ENCODE results near the gene BRD2. TPM values are rescaled to one million over a fixed set of nuclear protein-coding genes. Genes with fewer than 3 reads are reported as not detected.
A peak's percentile ranks its signal among the peaks of the same experiment; 100 is the strongest.

The BRD2 gene
- total RNA-seq, 1 donor from 2014 or later = 186 TPM

DNA sequence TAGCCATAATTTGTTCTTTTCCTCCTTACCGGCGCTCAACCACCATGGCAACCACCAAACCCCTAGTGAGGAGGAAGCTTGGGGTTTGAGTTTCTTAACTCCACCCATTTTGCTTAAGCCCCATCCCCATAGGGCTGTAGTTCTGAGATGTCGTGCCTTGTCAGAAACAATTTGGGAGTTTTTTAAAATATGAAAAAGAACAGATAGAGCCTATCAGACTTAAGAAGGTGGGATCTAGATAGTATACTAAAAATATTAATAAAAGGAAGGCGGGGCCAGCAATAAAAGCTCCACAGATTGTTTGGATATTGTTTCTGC, 5.6 kb downstream of the BRD2 start:
- Mint-ChIP-seq H3K36me3 (ENCODE audit: low read depth, unreplicated experiment) (peaks cover 73% of the 10 kb centered on the region), H3K9me3 (ENCODE audit: unreplicated experiment) (no peaks in the 10 kb centered on the region), H3K4me3 (ENCODE audit: unreplicated experiment) (peak overlapping the region; percentile 100), H3K27ac (ENCODE audit: unreplicated experiment) (peak overlapping the region; percentile 97), H3K27me3 (ENCODE audit: unreplicated experiment) (peaks cover 16% of the 10 kb centered on the region), H3K4me1 (ENCODE audit: unreplicated experiment) (peaks cover 54% of the 10 kb centered on the region)
- DNase-seq (ENCODE audit: low spot score) = no peak
- TF ChIP-seq, protein P1, sequence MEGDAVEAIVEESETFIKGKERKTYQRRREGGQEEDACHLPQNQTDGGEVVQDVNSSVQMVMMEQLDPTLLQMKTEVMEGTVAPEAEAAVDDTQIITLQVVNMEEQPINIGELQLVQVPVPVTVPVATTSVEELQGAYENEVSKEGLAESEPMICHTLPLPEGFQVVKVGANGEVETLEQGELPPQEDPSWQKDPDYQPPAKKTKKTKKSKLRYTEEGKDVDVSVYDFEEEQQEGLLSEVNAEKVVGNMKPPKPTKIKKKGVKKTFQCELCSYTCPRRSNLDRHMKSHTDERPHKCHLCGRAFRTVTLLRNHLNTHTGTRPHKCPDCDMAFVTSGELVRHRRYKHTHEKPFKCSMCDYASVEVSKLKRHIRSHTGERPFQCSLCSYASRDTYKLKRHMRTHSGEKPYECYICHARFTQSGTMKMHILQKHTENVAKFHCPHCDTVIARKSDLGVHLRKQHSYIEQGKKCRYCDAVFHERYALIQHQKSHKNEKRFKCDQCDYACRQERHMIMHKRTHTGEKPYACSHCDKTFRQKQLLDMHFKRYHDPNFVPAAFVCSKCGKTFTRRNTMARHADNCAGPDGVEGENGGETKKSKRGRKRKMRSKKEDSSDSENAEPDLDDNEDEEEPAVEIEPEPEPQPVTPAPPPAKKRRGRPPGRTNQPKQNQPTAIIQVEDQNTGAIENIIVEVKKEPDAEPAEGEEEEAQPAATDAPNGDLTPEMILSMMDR (IDR thresholded peaks at IDR 0.05; ENCODE audit: unreplicated experiment) = no peak

DNA sequence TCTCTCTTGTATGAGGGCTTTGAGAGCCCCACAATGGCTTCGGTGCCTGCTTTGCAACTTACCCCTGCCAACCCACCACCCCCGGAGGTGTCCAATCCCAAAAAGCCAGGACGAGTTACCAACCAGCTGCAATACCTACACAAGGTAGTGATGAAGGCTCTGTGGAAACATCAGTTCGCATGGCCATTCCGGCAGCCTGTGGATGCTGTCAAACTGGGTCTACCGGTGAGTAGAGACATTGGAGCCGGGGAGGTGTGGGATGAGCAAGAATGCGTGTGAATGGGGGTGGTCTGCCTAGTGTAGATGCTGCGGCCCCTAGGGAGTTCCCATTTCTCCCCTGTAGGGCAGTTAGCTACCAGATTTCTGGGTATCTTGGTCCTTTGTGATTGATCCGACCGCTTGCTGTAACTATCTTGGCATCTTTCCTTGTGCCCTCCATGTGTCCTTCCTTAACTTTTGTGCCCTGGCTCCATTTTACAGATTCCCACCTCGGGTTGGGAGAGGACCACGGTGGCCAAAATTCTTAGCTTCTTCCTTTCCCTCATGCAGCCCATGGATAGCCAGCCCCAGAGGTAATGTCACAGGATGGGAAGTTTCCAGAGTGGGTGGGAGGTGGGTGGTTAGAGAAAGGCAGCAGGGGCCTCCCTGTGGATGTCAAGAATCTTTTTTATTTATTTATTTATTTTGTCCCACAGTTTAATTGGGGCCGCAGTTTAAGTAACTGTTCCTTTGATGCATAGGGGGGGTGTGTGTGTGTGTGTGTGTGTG, 6.3 kb downstream of the BRD2 start:
- peaks cover 54% of the 10 kb centered on the region for H3K4me1 Mint-ChIP-seq (ENCODE audit: unreplicated experiment)
- peaks cover 16% of the 10 kb centered on the region for H3K27me3 Mint-ChIP-seq (ENCODE audit: unreplicated experiment)
- peaks cover 80% of the 10 kb centered on the region for H3K36me3 Mint-ChIP-seq (ENCODE audit: low read depth, unreplicated experiment)
- H3K4me3 Mint-ChIP-seq (ENCODE audit: unreplicated experiment) = peak overlapping the region; percentile 100
- DNase-seq (ENCODE audit: low spot score) = no peak
- H3K27ac Mint-ChIP-seq (ENCODE audit: unreplicated experiment) = peak overlapping the region; percentile 72
- H3K9me3 Mint-ChIP-seq (ENCODE audit: unreplicated experiment) = no peaks in the 10 kb centered on the region
- TF ChIP-seq, protein P1 (IDR thresholded peaks at IDR 0.05; ENCODE audit: unreplicated experiment) = no peak

DNA sequence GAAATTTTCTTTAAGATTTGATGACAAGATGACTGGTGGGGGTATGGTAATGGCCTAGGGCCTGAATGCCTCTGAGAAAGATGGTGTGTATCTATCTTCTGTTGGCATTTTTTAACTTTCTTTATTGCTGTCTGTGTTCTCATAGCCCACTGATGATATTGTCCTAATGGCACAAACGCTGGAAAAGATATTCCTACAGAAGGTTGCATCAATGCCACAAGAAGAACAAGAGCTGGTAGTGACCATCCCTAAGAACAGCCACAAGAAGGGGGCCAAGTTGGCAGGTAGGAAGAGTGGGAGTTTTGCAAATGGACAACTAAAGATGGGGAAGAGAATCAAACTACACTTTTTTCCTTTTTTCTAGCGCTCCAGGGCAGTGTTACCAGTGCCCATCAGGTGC, 7.5 kb downstream of the BRD2 start:
- no peak for DNase-seq (ENCODE audit: low spot score)
- peak overlapping the region; percentile 58 for H3K27ac Mint-ChIP-seq (ENCODE audit: unreplicated experiment)
- H3K27me3 Mint-ChIP-seq (ENCODE audit: unreplicated experiment) = peaks cover 13% of the 10 kb centered on the region
- H3K9me3 Mint-ChIP-seq (ENCODE audit: unreplicated experiment) = no peaks in the 10 kb centered on the region
- H3K4me3 Mint-ChIP-seq (ENCODE audit: unreplicated experiment) = peak overlapping the region; percentile 100
- TF ChIP-seq, protein P1 (IDR thresholded peaks at IDR 0.05; ENCODE audit: unreplicated experiment) = no peak
- peaks cover 88% of the 10 kb centered on the region for H3K36me3 Mint-ChIP-seq (ENCODE audit: low read depth, unreplicated experiment)
- H3K4me1 Mint-ChIP-seq (ENCODE audit: unreplicated experiment) = peaks cover 52% of the 10 kb centered on the region

DNA sequence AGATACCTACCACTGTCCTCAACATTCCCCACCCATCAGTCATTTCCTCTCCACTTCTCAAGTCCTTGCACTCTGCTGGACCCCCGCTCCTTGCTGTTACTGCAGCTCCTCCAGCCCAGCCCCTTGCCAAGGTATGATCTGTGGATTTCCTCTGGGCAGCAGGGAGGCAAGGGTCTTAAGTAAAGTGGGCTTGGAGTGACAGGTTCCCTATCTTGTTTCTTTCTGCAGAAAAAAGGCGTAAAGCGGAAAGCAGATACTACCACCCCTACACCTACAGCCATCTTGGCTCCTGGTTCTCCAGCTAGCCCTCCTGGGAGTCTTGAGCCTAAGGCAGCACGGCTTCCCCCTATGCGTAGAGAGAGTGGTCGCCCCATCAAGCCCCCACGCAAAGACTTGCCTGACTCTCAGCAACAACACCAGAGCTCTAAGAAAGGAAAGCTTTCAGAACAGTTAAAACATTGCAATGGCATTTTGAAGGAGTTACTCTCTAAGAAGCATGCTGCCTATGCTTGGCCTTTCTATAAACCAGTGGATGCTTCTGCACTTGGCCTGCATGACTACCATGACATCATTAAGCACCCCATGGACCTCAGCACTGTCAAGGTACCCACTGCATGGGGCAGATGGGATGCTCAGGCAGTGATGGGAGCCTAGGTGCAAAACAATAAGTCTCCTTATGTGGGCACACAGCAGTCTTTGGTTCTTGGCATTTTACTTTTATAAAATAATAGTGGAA, 8.1 kb downstream of the BRD2 start:
- Mint-ChIP-seq H3K27ac (ENCODE audit: unreplicated experiment) (peak overlapping the region; percentile 58), H3K4me3 (ENCODE audit: unreplicated experiment) (peak overlapping the region; percentile 100), H3K36me3 (ENCODE audit: low read depth, unreplicated experiment) (peaks cover 85% of the 10 kb centered on the region), H3K4me1 (ENCODE audit: unreplicated experiment) (peaks cover 48% of the 10 kb centered on the region), H3K9me3 (ENCODE audit: unreplicated experiment) (no peaks in the 10 kb centered on the region), H3K27me3 (ENCODE audit: unreplicated experiment) (peaks cover 11% of the 10 kb centered on the region)
- DNase-seq (ENCODE audit: low spot score) = no peak
- TF ChIP-seq, protein P1 (IDR thresholded peaks at IDR 0.05; ENCODE audit: unreplicated experiment) = no peak

Measured in endothelial cell (in vitro differentiated cells).